Hepatocyte (in vitro differentiated cells): ENCODE measurements around the gene TIE1.

Source experiments
- EZH2phosphoT487 ChIP-seq: fragments of 200-600 bp; sonication (generic); IDR thresholded peaks from one replicate; pipeline ENCODE4 v1.6.1; 2018; ENCODE audit warnings: antibody characterized with exemption, mild to moderate bottlenecking, low read depth, moderate library complexity; ENCODE audit not compliant: unreplicated experiment, severe bottlenecking
- TF ChIP-seq, protein P1 (sequence below): fragments of 200-600 bp; sonication (generic); IDR thresholded peaks from 2 replicates; pipeline ENCODE4 v1.5.1; 2016; ENCODE audit warnings: antibody characterized with exemption, mild to moderate bottlenecking; ENCODE audit not compliant: poor library complexity

DNA sequence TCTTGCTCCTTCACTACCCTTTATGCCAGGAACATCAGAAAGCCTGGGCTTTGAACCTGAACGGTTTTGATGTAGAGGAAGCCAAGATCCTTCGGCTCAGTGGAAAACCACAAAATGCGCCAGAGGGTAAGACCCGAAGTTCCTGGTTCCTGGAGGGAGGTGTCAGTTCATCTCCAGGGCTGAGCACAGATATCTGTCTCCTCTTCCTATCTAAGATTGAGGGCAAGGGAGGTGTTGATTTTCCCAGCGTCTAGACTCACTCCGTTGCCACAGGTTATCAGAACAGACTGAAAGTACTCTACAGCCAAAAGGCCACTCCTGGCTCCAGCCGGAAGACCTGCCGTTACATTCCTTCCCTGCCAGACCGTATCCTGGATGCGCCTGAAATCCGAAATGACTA lies 58.9 kb downstream of the TIE1 start:
- TF ChIP-seq, protein P1, sequence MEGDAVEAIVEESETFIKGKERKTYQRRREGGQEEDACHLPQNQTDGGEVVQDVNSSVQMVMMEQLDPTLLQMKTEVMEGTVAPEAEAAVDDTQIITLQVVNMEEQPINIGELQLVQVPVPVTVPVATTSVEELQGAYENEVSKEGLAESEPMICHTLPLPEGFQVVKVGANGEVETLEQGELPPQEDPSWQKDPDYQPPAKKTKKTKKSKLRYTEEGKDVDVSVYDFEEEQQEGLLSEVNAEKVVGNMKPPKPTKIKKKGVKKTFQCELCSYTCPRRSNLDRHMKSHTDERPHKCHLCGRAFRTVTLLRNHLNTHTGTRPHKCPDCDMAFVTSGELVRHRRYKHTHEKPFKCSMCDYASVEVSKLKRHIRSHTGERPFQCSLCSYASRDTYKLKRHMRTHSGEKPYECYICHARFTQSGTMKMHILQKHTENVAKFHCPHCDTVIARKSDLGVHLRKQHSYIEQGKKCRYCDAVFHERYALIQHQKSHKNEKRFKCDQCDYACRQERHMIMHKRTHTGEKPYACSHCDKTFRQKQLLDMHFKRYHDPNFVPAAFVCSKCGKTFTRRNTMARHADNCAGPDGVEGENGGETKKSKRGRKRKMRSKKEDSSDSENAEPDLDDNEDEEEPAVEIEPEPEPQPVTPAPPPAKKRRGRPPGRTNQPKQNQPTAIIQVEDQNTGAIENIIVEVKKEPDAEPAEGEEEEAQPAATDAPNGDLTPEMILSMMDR = no peak
- no peak for TF ChIP-seq EZH2phosphoT487
